Activated CD4-positive, alpha-beta T cell treated with anti-CD3 and anti-CD28 coated beads, Interleukin-2, Interleukin-4, amounts not matched to agents 100 ng/mL and 50 ng/mL, durations not matched to agents 16 hours and 8 hours (primary cell): ENCODE results near the gene DPF3.

Source experiments
- DNase-seq: peaks from one replicate; pipeline ENCODE4 v3.0.0-alpha.2; 2020; ENCODE audit warnings: low spot score

DPF3 gene

DNA sequence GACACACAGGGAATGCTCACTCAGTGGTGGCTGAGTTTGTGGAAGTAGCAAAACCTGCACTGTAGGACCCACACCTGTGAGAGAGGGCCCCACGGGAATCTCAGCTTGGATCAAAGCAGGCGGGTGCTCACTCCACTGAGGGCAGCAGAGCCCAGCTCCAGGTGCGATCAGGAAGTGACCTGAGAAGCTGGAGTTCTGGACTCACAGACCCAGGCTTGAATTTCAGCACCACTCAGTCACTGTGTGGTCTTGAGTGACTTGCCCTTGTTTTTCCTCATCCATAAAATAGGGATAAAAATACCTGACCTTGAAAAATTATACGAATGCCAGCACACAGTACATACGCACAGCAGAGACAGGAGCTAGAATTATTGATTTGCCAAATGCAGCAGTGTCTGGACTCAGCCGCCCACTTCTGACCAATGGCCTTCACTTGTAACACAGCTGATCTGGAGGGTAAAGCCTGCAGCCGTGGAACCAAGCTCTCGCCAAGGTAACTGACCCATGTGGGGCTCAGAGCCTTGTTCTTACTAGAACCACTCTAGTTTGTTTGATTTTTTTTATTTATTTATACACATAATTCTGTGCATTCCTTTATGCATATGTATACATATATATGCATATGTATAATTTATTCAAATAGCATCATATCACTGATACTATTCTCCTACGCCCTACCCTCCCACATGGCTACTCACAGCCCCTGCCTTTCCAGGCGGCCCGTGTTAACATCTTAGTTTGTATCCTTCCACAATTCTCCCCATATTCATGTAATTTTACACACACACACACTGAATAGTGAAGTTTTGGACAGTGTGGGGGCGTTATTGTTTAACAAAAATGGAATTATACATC is 53.9 kb downstream of the DPF3 start:
- DNase-seq, result no peak

DNA sequence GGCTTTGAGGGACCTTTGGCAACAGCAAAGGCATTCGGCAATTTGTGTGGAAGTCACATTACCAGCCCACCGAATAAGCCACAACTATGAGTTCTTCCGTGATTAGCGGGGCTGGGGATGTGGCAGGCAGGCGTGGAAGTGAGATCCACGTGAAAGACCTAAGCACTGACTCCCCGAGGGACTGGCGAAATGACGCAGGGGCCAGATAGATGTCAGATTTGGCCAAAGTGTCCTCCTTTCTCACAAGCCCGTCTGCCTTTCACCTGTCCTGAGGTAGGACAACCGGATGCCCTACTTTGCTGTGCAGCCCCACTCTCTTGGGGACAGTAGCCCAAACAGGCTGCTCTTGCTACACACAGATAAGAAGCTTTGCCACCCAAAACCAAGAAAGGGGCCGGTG is 54.5 kb downstream of the DPF3 start:
- no peak for DNase-seq

DNA sequence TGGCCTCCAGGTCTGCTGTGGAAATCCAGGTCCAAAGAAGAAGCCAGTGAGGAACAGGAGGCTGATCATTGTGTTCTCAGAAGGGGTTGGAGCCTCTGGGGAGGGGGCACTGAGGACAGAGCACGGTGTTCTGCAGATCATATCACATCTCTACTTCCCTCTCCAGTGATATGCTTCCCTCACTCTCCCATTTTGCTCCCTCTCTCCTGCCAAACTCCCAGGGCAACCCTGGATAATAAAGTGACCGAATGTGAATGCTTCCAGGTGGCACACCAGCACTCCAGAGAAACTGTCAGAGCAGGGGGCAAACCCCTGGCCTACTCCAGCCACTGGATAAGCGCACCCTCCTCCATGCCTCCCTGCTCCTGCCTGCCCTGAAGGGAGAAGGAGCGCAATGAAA is 57.8 kb downstream of the DPF3 start:
- no peak for DNase-seq

DNA sequence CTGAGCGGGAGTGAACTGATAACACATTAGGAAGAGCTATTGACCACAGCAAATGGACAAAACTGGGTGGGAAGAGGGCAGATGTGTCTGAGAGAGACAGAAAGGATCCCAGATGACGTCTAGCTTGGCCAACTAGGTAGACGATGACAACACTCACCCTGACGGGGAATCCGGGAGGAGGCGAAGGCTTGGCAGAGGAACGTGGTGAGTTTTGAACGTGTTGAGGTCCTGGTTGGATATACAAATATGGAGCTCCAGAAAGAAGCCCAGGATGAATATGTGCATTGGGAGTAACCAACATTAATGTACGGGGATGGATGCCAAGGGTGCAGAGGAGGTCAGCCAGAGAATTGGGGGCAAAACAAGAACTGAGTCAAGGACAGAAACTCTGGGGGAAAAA is 60.7 kb downstream of the DPF3 start:
- DNase-seq, result no peak

DNA sequence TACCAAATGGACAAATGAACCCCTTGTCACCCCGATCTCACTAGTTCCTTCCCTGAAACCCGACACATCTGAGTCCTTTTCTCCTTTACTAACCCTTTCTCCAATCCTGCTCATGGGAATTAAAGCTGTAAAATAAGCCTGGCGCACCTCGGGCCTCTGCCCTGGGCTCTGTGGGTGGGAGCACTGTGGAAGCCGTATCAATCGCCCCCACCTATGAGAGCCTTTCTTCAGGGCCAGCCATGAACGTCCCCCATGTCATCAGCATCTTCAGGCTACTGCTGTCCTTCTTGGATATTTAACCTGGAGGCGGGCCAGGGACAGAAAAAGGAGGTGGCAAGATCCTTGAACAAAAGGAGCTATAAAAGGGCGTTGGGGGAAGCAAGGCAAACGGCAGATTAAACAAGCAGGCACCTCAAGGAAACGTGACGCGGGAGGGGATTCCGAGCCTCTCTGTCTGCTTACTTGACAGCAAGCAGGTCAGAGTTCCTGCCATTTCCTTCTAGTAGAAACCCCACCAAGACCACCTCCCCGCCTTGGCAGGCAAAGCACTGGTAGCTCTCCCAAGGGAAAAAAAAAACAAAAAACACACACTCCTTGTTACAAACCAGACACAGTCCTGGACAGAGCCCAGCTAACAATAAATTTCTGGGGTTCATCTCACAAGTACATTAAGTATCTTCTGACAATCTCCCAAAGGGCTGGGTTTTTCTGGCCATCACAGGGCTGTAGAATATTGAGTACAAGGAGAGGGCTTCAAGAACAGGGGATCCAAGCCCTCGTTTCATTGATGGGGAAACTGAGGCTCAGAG is 62.9 kb downstream of the DPF3 start:
- DNase-seq, result no peak

DNA sequence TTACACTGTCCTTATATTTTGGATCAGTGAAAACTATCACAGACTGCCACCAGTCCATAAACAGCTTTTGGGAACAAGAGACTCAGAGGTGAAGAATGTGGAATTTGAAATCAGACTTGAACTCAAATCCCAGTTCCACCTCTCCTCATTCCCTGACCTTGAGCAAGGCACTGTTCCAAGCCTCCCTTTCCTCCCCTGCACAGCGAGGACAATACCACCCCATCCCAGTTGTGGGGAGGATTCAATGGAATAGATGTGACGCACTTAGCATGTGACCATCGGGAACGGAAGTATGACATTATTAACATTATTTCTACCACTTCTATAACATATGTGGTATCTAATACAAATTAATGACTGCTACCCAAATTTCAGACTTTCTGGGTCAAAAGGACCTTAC is 63.5 kb downstream of the DPF3 start:
- DNase-seq, result no peak

DNA sequence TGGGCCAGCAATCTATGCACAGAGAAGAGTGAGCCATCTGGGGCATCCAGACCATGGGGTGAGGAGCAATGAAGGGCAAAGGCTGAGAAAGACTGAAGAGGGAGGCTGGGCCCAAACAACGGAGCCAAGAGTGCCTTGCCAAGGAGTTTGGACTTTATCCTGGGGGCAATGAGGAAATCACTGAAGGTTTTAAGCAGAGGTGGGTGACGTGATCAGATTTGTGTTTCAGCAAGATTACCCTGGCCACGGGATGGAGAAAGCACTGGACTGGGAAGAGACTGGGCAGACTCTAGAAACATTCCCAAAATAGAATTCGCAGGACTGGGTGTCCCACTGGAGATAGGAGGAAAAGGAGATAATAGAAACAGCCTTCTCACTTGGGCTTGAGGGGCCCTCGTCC is 65.3 kb downstream of the DPF3 start:
- DNase-seq, result no peak

DNA sequence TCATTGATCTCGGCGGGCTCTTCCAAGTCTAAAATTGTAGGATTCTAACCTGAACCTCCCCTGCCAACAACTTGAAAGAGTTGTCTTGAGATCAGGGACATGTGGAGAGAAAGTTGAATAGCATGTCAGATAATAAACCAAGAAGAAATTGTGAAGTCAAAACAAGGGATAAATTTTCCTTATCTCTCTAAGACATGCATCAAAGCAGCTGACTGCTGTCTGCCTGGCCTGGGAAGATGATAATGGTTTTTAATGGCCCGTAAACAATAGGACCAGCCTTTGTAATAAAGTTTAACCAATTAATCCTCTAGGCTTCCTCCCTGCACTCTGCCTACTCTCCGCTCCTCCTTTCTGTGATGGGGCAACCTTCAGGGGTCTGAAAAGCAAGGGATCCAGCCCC is 67.9 kb downstream of the DPF3 start:
- DNase-seq, result no peak

DNA sequence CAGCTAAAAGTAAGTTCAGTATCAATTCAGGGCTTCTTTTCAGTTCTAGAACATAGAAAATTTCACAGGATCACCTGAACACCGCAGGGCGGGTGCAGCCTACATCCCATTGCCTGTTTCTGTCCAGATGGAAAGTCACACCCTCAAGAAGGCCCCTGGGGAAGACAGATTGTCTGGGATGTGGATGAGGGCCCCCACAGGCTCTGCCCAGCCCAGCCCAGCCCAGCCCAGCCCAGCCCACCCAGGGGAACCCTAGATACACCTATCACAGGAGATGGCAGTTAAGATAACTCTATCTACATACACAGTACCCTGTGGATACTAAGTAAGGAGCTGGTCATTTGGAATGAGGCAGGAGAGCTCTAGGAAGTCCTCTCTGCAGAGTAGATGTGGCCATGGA is 68.4 kb downstream of the DPF3 start:
- no peak for DNase-seq

DNA sequence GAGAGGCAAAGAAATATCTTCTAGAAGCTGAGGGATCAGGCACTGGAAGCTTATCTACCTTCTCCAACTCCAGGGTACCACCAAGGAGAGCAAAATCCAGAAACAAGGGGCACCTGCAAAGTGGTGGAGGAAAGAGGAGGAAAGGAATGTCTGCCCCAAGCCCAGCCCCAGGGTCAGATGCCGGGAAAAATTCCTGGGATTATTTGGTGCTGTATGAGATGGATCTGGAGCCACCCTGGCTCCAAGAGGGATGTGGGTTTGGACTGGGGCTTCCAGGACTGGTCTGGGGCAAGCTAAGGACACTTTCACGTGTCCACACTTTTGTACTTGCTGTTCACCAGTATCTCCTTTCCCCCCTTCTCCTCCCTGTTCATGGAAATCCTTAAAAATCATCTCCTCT is 69.8 kb downstream of the DPF3 start:
- no peak for DNase-seq

DNA sequence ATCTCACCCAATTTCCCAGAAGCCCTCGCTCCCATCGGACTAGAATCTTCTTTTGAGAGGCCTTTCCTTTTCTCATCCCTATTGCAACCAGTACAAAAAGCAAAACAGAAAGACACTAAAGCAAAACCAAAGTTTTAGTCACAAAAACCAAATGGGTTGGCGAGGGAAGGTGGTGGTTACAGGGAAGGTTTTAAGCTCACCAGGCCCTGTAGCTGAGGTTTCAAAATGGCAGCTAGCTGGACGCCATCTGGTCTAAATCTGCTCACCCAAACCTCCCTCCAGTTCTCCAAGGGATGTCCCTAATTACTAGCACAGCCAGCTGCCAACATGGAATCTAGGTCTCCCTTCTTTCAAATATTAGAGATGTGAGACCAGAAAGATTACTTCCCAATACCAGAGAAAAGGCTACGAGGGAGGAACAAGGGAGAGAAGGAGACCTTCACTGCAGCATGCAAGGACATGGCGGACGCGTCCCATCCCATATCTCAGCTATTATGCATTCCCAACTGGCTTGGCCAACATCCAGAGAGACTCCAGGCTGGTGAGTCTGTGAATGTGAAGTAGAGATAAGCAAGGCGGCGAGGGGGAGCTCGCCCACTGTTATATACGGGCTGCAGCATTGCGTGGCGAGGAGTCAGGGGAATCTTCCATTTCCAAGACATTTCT is 70.8 kb downstream of the DPF3 start:
- DNase-seq, result no peak

DNA sequence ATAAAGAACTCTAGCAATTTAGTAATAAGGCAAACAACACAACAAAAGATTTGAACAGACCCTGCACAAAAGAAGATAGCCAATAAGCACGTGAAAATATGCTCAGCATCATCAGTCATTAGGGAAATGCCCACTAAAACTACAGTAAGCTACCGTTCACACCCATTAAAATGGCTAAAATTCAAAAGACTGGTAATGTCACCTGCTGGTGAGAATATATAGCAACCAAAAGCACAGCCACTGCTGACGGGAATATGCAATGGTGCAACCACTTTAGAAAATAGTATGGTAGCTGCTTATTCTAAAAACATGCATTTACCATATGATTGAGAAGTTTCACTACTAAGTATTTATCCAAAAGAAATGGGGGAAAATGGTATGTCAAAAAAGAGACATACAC is 74.9 kb downstream of the DPF3 start:
- DNase-seq, result no peak

DNA sequence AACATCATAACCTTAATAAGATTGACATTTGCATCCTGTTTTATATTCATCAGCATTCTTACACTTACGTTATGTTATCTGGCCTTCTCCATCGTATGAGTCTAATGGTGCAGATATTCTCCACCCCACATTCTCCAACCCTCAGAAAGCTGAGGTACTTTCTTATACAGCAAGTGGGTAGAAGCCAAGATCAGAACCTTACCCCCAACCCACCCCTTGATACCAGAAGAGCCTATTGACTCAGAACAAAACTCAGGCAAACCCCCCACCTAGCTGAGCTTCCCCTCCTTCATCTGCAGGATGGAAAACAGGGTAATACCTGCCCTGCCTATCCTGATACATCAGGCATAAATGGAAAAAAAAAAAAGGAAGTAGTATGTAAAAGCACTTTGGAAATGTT is 77.6 kb downstream of the DPF3 start:
- DNase-seq, result no peak

DNA sequence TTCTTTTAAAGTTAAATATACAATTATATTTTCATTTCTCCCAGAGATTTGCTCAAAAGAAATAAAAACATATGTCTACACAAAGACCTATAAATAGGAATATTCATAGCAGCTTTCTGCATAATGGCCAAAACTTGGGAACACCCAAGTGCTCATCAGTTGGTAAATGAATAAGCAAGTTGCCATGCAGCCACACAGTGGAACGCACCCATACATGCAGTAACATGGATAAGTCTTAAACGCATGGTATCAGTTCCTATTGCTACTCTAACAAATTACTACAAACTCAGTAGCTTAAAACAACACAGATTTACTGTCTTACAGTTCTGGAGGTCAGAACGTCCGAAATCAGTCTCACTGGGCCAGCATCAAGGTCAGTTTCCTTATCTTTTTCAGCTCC is 78.5 kb downstream of the DPF3 start:
- DNase-seq, result no peak

DNA sequence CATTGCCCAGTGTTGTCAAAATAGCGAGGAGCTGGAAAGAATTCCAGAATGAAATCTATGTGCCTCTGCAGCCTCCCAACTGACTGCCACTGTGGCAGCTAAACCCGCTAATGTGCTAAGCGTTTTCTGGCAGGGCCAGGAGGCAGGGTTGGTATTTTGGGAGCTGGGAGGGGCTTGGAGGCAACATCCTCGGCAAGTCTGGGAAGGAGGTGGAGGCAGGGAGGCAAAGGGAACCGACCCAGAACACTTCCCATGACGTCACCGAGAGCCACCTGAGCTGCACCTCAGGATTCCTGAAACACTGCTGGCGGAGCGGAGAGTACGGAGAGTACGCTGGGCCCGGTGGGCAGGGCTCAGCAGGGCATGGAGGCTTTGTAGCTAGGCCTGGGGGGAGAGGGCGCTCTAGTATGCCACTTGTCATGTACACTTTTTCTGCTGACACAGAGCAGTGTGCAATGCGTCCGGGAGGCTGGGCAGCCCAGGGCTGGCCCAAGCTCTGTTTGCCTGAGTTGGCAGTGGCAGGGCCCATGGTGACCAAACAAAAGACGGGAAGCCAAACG is 81.5 kb downstream of the DPF3 start:
- no peak for DNase-seq

DNA sequence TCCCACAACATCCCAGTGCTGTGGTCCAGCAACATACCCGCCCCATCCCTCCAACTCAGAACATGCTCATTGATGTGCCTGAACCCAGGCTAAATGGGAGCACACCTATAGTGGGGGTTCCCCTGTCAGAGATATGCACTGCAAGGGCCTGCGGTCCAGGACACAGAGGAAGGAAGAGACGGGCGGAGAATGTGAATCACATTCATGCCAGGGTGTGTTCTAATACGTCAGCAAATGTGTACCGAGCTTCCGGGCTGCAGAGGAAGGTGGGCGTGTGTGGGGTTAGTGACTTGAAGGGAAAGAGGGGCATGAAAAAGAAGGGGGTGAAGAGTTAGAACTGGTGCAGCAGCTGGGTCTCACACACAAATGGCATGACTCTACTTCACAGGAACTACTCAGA is 83.7 kb downstream of the DPF3 start:
- peak; percentile 57 for DNase-seq

DNA sequence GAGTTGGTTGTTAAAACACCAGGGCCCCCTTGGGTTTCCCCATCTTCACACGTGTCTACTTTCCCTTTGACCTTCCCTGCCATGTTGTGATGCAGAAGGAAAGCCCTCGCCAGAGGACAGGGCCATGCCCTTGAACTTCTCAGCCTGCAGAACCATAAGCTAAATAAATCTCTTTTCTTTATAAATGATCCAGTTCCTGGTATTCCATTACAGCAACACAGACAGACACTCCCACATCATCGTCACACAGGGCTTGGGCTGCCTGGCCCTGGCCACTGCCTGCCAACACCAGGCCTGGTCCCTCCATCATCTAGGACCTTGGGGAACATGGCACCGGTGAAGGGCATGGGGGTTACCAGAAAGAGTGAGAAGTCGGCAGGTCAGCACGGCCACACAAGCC is 84.8 kb downstream of the DPF3 start:
- no peak for DNase-seq

DNA sequence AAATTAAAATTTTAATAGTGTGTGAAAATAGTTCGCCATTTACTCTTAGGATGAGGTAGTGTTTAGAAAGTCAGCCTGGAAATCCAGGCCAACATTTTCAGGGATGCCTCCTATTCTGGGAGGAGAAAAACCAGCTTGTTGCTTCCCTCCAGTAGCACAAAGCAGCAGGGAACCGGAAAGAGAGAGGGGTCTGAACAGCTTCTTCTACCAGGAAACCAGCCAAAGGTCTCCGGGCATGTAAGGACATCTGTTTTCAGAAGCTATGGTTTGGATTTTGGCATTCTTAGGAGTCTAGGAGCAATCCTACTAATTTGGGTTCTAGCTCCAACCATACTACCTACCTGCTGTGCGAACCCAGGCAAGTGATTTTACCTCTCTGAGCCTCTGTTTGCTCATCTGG is 85.3 kb downstream of the DPF3 start:
- no peak for DNase-seq

DNA sequence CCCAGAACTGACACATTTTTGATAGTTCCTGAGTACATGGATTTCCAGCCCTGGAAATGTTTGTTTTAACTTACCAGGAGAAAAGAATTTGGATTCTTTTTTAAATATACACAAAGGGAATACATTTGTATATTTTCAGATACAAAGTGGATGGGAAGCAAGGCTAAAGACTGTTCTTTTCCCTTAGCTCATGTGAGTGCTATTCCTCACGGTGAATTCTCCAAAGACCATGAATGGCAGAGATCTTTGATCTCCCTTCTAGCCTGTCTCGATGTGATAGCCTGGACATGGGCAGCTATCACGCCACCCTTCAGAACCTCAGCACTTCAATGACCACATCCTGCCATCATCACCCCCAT is 91.3 kb downstream of the DPF3 start:
- no peak for DNase-seq

DNA sequence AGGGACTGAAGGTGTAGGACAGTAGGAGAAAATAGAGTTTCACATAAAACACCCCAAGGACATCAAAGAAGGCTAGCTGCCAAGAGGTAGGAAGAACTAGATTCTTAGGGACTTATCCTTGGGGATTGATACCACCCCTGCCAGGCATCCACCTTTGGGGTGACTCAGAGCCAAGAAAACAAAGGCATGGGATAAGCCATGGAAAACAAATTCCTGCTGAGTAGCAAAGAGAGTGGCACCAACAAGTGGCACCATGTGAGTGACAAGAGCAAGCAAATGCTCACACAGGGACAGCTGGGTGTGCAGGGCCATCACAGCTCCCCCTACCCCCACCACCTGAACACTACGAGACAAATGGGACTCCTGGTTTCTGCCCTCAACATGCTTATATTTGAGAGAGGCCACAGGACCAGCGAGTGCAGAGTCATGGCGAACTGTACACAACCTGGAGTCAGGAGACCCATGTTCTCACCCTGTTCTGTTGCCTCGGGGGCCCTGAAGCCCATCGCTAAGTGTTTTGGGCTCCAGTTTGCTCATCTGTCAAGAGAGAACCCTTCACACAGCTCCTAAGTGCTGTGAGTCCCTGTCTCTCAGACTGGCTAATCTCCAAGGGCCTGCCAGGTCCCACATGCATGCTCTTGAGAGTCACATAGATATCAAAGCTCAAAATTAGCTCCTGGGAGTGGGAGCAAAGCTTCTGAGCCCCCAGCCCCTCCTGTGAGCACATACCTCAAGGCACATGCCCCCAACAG is 91.9 kb downstream of the DPF3 start:
- DNase-seq, result no peak

DNA sequence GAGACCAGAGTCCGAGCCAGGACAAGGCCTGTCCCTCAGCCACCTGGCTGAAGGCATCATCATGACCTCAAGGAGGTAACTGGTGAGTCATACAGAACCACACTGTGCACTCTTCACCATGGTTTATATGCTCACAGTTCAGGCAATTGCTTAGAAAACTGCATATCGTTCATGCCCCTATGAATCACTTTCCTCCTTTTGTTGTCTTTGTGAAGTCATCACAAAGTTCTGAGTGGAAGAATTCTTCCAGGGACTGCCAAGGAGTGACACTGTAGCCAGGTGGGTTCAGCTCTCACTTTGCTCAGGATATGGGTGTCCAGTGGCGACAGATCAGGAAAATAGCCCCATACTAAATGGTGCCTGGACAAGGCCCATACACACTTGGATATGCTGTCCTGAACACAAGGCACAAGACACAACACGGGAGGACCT is 92.5 kb downstream of the DPF3 start:
- peak; percentile 6 for DNase-seq

DNA sequence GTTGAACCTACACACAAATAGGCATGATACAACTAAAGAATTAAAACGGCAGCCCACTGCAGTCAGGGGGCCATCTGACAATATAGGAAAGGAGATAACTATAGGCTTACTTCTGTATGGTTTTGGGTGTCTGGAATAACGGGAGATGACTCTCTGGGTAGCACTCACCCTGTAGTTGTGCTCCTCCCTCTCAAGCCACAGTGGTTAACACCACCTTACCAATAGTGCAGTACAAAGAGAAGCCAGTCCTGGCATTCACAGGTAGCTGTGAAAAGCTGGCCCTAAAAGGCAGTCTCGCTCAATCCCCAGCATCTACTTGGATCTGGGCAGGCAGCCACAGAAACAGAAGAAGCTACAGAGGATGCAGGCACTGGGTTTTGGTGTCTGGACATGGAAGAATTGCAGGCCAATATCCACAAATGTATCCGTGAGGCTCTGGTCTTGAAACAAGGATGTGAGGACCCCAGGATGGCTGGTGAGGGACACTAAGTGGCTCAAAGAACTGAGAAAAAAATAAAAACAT is 93.0 kb downstream of the DPF3 start:
- no peak for DNase-seq
